C4-2B (cell line): ENCODE results near the gene CMIP.

Experiments
- CTCF ChIP-seq: fragments of 450-650 bp; conservative IDR thresholded peaks from 2 replicates; pipeline ENCODE4 v1.5.1; 2017; ENCODE audit warnings: mild to moderate bottlenecking
- ZFX ChIP-seq: fragments of 450-650 bp; IDR thresholded peaks from 2 replicates; pipeline ENCODE4 v1.6.1; 2017

DNA sequence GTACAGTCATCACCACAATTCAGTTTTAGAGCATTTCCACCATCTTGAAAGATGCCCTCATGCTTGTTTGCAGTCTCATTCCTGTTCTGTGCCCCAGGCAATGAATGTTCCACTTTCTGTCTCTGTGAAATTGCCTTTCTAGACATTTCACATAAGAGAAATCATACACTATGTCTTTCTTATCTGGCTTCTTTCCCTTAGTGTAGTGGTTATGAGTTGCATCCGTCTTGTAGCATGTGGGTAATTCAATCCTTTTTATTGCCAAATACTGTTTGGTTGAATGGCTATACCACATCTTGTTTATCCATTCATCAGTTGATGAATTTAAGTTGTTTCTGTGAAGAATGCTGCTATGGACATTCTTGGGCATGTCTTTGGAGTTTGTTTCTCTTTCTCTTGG lies 202.0 kb downstream of the CMIP start:
- no peak for TF ChIP-seq ZFX
- no peak for TF ChIP-seq CTCF
